Measurements from ENCODE around the gene MROH7. TPM values are rescaled to one million over a fixed set of nuclear protein-coding genes. Genes with fewer than 3 reads are reported as not detected.

Gene MROH7
- total RNA-seq, 4 donors from 2014 or later, result 3.5 to 11.8 (median 5.4) TPM

GRCh38 chr1:54744696-54745095, 103.1 kb downstream of the MROH7 start:
- H3K36me3 ChIP-seq, result no peaks in the 10 kb centered on the region

GRCh38 chr1:54745274-54745673, 103.7 kb downstream of the MROH7 start:
- TF ChIP-seq CTCF (IDR thresholded peaks at IDR 0.05), result no peak
- no peak for TF ChIP-seq POLR2A (IDR thresholded peaks at IDR 0.05)
- Histone ChIP-seq H3K27me3 (no peaks in the 10 kb centered on the region), H3K36me3 (no peaks in the 10 kb centered on the region), H3K4me3 (no peak overlapping the region), H3K4me1 (no peaks in the 10 kb centered on the region), H3K9me3 (no peaks in the 10 kb centered on the region), H3K27ac (no peak overlapping the region)
- intact Hi-C loops (cut with DNase I; ENCODE audit: low total_unique reads), result no loop called here
- no peak for DNase-seq

More at GRCh38 chr1:54744696-54745095, 103.1 kb downstream of the MROH7 start:
- H3K4me1 ChIP-seq, result no peaks in the 10 kb centered on the region
- intact Hi-C loops (cut with DNase I; ENCODE audit: low total_unique reads), result no loop called here
- H3K9me3 ChIP-seq, result no peaks in the 10 kb centered on the region
- H3K4me3 ChIP-seq, result no peak overlapping the region
- no peak overlapping the region for H3K27ac ChIP-seq
- TF ChIP-seq POLR2A (IDR thresholded peaks at IDR 0.05), result no peak
- TF ChIP-seq CTCF (IDR thresholded peaks at IDR 0.05), result no peak
- no peaks in the 10 kb centered on the region for H3K27me3 ChIP-seq
- no peak for DNase-seq

GRCh38 chr1:54745864-54746263, 104.3 kb downstream of the MROH7 start:
- no peak for TF ChIP-seq POLR2A (IDR thresholded peaks at IDR 0.05)
- TF ChIP-seq CTCF (IDR thresholded peaks at IDR 0.05), result no peak
- H3K4me3 ChIP-seq, result no peak overlapping the region
- no peak for DNase-seq
- no peaks in the 10 kb centered on the region for H3K4me1 ChIP-seq
- no peaks in the 10 kb centered on the region for H3K36me3 ChIP-seq
- no peaks in the 10 kb centered on the region for H3K9me3 ChIP-seq
- H3K27me3 ChIP-seq, result no peaks in the 10 kb centered on the region
- intact Hi-C loops (cut with DNase I; ENCODE audit: low total_unique reads), result no loop called here
- H3K27ac ChIP-seq, result no peak overlapping the region

GRCh38 chr1:54748094-54748835, 106.7 kb downstream of the MROH7 start:
- no peak for DNase-seq
- H3K4me3 ChIP-seq, result no peak overlapping the region
- intact Hi-C loops (cut with DNase I; ENCODE audit: low total_unique reads), result no loop called here
- H3K4me1 ChIP-seq, result no peaks in the 10 kb centered on the region
- TF ChIP-seq POLR2A (IDR thresholded peaks at IDR 0.05) (no peak), CTCF (IDR thresholded peaks at IDR 0.05) (no peak)
- no peaks in the 10 kb centered on the region for H3K36me3 ChIP-seq
- no peaks in the 10 kb centered on the region for H3K27me3 ChIP-seq
- H3K27ac ChIP-seq, result no peak overlapping the region
- no peaks in the 10 kb centered on the region for H3K9me3 ChIP-seq

GRCh38 chr1:54750596-54750995, 109.0 kb downstream of the MROH7 start:
- no peaks in the 10 kb centered on the region for H3K36me3 ChIP-seq
- H3K4me1 ChIP-seq, result no peaks in the 10 kb centered on the region
- no peak for DNase-seq
- intact Hi-C loops (cut with DNase I; ENCODE audit: low total_unique reads), result no loop called here
- no peaks in the 10 kb centered on the region for H3K27me3 ChIP-seq
- no peak for TF ChIP-seq CTCF (IDR thresholded peaks at IDR 0.05)
- no peak for TF ChIP-seq POLR2A (IDR thresholded peaks at IDR 0.05)
- no peak overlapping the region for H3K4me3 ChIP-seq
- no peaks in the 10 kb centered on the region for H3K9me3 ChIP-seq
- no peak overlapping the region for H3K27ac ChIP-seq
